ENCODE results near the gene TMEM135. TPM values are rescaled to one million over a fixed set of nuclear protein-coding genes. Genes with fewer than 3 reads are reported as not detected.

TMEM135 gene
- total RNA-seq, 1 experiment from 2014 or later = 14.0 TPM

DNA sequence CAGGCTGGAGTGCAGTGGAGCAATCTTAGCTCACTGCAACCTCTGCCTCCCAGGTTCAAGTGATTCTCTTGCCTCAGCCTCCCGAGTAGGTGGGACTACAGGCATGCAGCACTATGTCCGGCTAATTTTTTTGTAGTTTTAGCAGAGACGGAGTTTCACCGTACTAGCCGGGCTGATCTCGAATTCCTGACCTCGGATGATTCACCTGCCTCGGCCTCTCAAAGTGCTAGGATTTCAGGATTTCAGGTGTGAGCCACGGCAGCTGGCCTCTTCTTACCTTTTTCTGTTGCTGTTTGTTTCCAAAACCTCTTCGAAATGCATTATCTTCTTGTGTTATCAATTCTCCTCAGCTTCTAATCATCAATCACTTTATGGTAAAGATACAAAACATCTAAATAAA is 22.1 kb upstream of the TMEM135 start:
- no TSS peak for BruUV-seq (replicated peaks)
- no peak for ATAC-seq
- H3F3A ChIP-seq (ENCODE audit: low read length, unreplicated experiment) = no peaks in the 10 kb centered on the region
- POLR2A ChIA-PET (ENCODE audit: unreplicated experiment) = no interaction called here
- no peak overlapping the region for H3K4me2 ChIP-seq (ENCODE audit: low read length)
- no peak overlapping the region for H2AFZ ChIP-seq (ENCODE audit: low read length)
- no peak overlapping the region for H3K9ac ChIP-seq (ENCODE audit: low read length)
- DNase-seq = no peak
- H3K79me2 ChIP-seq (ENCODE audit: low read length) = no peaks in the 10 kb centered on the region
- H3K36me3 ChIP-seq (ENCODE audit: low read depth, low read length) = no peaks in the 10 kb centered on the region
- intact Hi-C loops (cut with micrococcal nuclease) = no loop called here
- no peak overlapping the region for H3K4me3 ChIP-seq (ENCODE audit: low read length)
- H3K27me3 ChIP-seq (ENCODE audit: low read length) = no peaks in the 10 kb centered on the region
- CTCF ChIA-PET = no interaction called here
- no peaks in the 10 kb centered on the region for H3K9me2 ChIP-seq (replicated peaks; ENCODE audit: low read length)
- TF ChIP-seq EZH2 (IDR thresholded peaks at IDR 0.05; ENCODE audit: low read length, unreplicated experiment) (no peak), EZH2phosphoT487 (IDR thresholded peaks at IDR 0.05; ENCODE audit: borderline replicate concordance, low read length) (no peak)
- TF ChIP-seq, protein P1, sequence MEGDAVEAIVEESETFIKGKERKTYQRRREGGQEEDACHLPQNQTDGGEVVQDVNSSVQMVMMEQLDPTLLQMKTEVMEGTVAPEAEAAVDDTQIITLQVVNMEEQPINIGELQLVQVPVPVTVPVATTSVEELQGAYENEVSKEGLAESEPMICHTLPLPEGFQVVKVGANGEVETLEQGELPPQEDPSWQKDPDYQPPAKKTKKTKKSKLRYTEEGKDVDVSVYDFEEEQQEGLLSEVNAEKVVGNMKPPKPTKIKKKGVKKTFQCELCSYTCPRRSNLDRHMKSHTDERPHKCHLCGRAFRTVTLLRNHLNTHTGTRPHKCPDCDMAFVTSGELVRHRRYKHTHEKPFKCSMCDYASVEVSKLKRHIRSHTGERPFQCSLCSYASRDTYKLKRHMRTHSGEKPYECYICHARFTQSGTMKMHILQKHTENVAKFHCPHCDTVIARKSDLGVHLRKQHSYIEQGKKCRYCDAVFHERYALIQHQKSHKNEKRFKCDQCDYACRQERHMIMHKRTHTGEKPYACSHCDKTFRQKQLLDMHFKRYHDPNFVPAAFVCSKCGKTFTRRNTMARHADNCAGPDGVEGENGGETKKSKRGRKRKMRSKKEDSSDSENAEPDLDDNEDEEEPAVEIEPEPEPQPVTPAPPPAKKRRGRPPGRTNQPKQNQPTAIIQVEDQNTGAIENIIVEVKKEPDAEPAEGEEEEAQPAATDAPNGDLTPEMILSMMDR (conservative IDR thresholded peaks at IDR 0.05; ENCODE audit: low read depth, low read length) = no peak
- H3K4me1 ChIP-seq (ENCODE audit: insufficient read depth, low read length) = no peaks in the 10 kb centered on the region
- H3K9me3 ChIP-seq (ENCODE audit: low read length) = no peaks in the 10 kb centered on the region
- H3K27ac ChIP-seq (ENCODE audit: low read length) = no peak overlapping the region
- H4K20me1 ChIP-seq (ENCODE audit: low read length) = no peaks in the 10 kb centered on the region

DNA sequence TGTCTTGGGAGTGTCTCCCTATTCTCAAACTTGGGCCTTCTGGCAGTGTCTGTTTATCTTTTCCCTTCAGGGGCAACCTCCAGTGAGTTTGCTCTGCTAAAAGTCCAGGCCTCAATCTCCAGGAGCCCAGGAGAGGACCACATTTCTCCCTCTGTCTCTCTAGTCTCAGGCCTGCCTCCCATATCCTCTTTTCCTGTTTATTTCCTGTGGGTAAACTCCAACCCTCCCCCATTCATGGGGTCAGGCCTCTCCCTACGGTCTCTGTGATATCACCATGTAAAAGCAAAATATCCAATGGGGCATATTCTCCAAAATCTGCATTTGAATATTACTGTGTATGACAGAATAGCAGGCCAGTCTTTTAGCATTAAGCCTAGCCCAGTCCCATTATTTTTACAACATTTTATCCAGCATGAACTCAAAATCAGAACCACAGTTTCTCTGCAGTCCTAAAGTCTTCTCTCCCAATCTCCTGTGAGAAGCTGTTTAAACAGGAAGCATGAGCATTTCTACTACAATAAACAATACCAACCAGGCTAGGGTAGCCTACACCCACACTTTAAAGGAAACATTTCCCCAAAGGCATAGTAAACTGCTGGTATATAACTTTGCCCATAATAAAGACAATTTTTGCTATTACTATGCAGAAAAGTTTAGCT is 18.0 kb upstream of the TMEM135 start:
- no peak overlapping the region for H2AFZ ChIP-seq (ENCODE audit: low read length)
- 0 out of 2 replicates have a peak, but pooled peaks cover 3% of the 10 kb centered on the region for H3K9me2 ChIP-seq (replicated peaks; ENCODE audit: low read length)
- no peak overlapping the region for H3K4me2 ChIP-seq (ENCODE audit: low read length)
- no peaks in the 10 kb centered on the region for H3K9me3 ChIP-seq (ENCODE audit: low read length)
- no peaks in the 10 kb centered on the region for H3K27me3 ChIP-seq (ENCODE audit: low read length)
- peak; percentile 38; the same call in 1 of the 2 replicates for ATAC-seq
- BruUV-seq (replicated peaks) = no TSS peak
- H3K4me1 ChIP-seq (ENCODE audit: insufficient read depth, low read length) = no peaks in the 10 kb centered on the region
- POLR2A ChIA-PET (ENCODE audit: unreplicated experiment) = no interaction called here
- TF ChIP-seq EZH2phosphoT487 (IDR thresholded peaks at IDR 0.05; ENCODE audit: borderline replicate concordance, low read length) (no peak), EZH2 (IDR thresholded peaks at IDR 0.05; ENCODE audit: low read length, unreplicated experiment) (no peak)
- TF ChIP-seq, protein P1 (conservative IDR thresholded peaks at IDR 0.05; ENCODE audit: low read depth, low read length) = no peak
- H3K36me3 ChIP-seq (ENCODE audit: low read depth, low read length) = no peaks in the 10 kb centered on the region
- no peaks in the 10 kb centered on the region for H3K79me2 ChIP-seq (ENCODE audit: low read length)
- no peaks in the 10 kb centered on the region for H3F3A ChIP-seq (ENCODE audit: low read length, unreplicated experiment)
- H3K9ac ChIP-seq (ENCODE audit: low read length) = no peak overlapping the region
- intact Hi-C loops (cut with micrococcal nuclease) = no loop called here
- no peak for DNase-seq
- CTCF ChIA-PET = no interaction called here
- no peaks in the 10 kb centered on the region for H4K20me1 ChIP-seq (ENCODE audit: low read length)
- no peak overlapping the region for H3K27ac ChIP-seq (ENCODE audit: low read length)
- no peak overlapping the region for H3K4me3 ChIP-seq (ENCODE audit: low read length)

DNA sequence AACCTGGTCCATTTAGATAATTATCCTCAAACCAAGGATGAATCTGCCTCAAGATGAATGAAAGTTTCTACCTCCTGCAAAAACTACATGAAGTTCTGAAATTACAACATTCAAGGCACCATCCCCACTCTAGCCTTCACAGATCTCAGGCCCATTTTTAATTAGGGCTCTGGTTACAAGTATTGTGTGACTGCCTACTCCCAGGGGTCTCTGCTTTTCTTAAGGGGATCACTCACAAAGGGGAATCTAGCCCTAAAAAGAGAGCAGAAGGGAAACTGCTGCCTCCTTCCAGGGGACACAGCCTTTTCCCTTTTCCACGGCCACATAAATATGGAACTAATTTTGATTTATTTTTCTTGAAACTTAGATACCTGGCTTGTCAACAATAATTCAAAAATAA is 17.4 kb upstream of the TMEM135 start:
- Histone ChIP-seq H3K4me2 (ENCODE audit: low read length) (no peak overlapping the region), H2AFZ (ENCODE audit: low read length) (no peak overlapping the region)

More for the DNA sequence above, 17.4 kb upstream of the TMEM135 start:
- Histone ChIP-seq H3K27me3 (ENCODE audit: low read length) (no peaks in the 10 kb centered on the region), H3K4me3 (ENCODE audit: low read length) (no peak overlapping the region), H3K9ac (ENCODE audit: low read length) (no peak overlapping the region), H3K27ac (ENCODE audit: low read length) (no peak overlapping the region), H3K4me1 (ENCODE audit: insufficient read depth, low read length) (no peaks in the 10 kb centered on the region), H3F3A (ENCODE audit: low read length, unreplicated experiment) (no peaks in the 10 kb centered on the region), H3K9me3 (ENCODE audit: low read length) (no peaks in the 10 kb centered on the region), H3K36me3 (ENCODE audit: low read depth, low read length) (no peaks in the 10 kb centered on the region), H3K9me2 (replicated peaks; ENCODE audit: low read length) (0 out of 2 replicates have a peak, but pooled peaks cover 3% of the 10 kb centered on the region), H3K79me2 (ENCODE audit: low read length) (no peaks in the 10 kb centered on the region), H4K20me1 (ENCODE audit: low read length) (no peaks in the 10 kb centered on the region)
- ATAC-seq (no peak), DNase-seq (no peak)
- TF ChIP-seq EZH2 (IDR thresholded peaks at IDR 0.05; ENCODE audit: low read length, unreplicated experiment) (no peak), EZH2phosphoT487 (IDR thresholded peaks at IDR 0.05; ENCODE audit: borderline replicate concordance, low read length) (no peak)
- TF ChIP-seq, protein P1 (conservative IDR thresholded peaks at IDR 0.05; ENCODE audit: low read depth, low read length) = no peak
- POLR2A ChIA-PET (ENCODE audit: unreplicated experiment) = no interaction called here
- BruUV-seq (replicated peaks) = no TSS peak
- CTCF ChIA-PET = no interaction called here
- intact Hi-C loops (cut with micrococcal nuclease) = no loop called here

Measured in PC-3 (cell line).